ENCODE measurements around the gene ZMYND12. TPM values are rescaled to one million over a fixed set of nuclear protein-coding genes. Genes with fewer than 3 reads are reported as not detected.

Gene ZMYND12
- polyA plus RNA-seq, 1 of the 3 experiments (the other 2 are of a cell fraction): 0.18 TPM

DNA sequence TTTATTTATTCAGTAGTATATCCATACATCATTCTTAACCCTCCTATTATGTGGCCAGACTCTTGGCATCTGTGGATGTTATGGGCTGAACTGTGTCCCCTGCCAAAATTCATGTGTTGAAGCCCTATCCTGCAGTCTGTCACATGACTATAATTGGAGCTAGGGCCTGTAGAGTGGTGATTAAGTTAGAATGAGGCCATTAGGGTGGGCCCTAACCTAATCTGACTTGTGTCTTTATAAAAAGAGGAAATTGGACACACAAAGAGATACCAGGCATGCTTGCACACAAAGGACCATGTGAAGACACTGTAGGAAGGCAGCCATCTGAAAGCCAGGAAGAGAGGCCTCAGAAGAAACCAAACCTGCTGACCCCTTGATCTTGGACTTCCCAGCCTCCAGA, 6.6 kb downstream of the ZMYND12 start:
- Histone ChIP-seq H3K79me2 (ENCODE audit: insufficient read depth) (no peaks in the 10 kb centered on the region), H3K9ac (no peak overlapping the region), H3F3A (replicated peaks; ENCODE audit: insufficient read depth) (no peaks in the 10 kb centered on the region), H3K4me2 (no peak overlapping the region), H3K9me3 (no peaks in the 10 kb centered on the region), H4K20me1 (ENCODE audit: insufficient read depth) (no peaks in the 10 kb centered on the region), H3K36me3 (replicated peaks in 1 of 2; ENCODE audit: control insufficient read depth in 1 of 2, insufficient read depth in 2 of 2, low read length in 1 of 2) (no peaks in the 10 kb centered on the region), H3K4me3 (ENCODE audit: low read depth in 2 of 2, low read length in 1 of 2) (no peak overlapping the region), H3K9me2 (no peaks in the 10 kb centered on the region), H3K27me3 (ENCODE audit: insufficient read depth) (no peaks in the 10 kb centered on the region), H2AFZ (ENCODE audit: low read depth) (no peak overlapping the region), H3K27ac (ENCODE audit: low read depth in 2 of 2, low read length in 1 of 2) (no peak overlapping the region), H3K4me1 (ENCODE audit: control insufficient read depth in 1 of 2, insufficient read depth in 2 of 2, low read depth in 1 of 2, low read length in 1 of 2) (no peaks in the 10 kb centered on the region)
- ChIA-PET CTCF (no interaction called here), POLR2A (no interaction called here)
- TF ChIP-seq RAD21 (IDR thresholded peaks at IDR 0.05; ENCODE audit: low read length): no peak
- no peak for TF ChIP-seq SMC3 (IDR thresholded peaks at IDR 0.05; ENCODE audit: low read depth, low read length)
- no peak for TF ChIP-seq EP300 (IDR thresholded peaks at IDR 0.05; ENCODE audit: borderline replicate concordance in 1 of 2, low read depth in 1 of 2, low read length in 1 of 2)
- TF ChIP-seq MXI1 (IDR thresholded peaks at IDR 0.05; ENCODE audit: low read depth, low read length): no peak
- TF ChIP-seq MEF2A (IDR thresholded peaks at IDR 0.05; ENCODE audit: borderline replicate concordance, low read depth): no peak
- TF ChIP-seq GABPA (IDR thresholded peaks at IDR 0.05; ENCODE audit: low read depth): no peak
- TF ChIP-seq, protein P1, sequence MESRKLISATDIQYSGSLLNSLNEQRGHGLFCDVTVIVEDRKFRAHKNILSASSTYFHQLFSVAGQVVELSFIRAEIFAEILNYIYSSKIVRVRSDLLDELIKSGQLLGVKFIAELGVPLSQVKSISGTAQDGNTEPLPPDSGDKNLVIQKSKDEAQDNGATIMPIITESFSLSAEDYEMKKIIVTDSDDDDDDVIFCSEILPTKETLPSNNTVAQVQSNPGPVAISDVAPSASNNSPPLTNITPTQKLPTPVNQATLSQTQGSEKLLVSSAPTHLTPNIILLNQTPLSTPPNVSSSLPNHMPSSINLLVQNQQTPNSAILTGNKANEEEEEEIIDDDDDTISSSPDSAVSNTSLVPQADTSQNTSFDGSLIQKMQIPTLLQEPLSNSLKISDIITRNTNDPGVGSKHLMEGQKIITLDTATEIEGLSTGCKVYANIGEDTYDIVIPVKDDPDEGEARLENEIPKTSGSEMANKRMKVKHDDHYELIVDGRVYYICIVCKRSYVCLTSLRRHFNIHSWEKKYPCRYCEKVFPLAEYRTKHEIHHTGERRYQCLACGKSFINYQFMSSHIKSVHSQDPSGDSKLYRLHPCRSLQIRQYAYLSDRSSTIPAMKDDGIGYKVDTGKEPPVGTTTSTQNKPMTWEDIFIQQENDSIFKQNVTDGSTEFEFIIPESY (IDR thresholded peaks at IDR 0.05; ENCODE audit: borderline replicate concordance, low read depth): no peak
- TF ChIP-seq, protein P2, sequence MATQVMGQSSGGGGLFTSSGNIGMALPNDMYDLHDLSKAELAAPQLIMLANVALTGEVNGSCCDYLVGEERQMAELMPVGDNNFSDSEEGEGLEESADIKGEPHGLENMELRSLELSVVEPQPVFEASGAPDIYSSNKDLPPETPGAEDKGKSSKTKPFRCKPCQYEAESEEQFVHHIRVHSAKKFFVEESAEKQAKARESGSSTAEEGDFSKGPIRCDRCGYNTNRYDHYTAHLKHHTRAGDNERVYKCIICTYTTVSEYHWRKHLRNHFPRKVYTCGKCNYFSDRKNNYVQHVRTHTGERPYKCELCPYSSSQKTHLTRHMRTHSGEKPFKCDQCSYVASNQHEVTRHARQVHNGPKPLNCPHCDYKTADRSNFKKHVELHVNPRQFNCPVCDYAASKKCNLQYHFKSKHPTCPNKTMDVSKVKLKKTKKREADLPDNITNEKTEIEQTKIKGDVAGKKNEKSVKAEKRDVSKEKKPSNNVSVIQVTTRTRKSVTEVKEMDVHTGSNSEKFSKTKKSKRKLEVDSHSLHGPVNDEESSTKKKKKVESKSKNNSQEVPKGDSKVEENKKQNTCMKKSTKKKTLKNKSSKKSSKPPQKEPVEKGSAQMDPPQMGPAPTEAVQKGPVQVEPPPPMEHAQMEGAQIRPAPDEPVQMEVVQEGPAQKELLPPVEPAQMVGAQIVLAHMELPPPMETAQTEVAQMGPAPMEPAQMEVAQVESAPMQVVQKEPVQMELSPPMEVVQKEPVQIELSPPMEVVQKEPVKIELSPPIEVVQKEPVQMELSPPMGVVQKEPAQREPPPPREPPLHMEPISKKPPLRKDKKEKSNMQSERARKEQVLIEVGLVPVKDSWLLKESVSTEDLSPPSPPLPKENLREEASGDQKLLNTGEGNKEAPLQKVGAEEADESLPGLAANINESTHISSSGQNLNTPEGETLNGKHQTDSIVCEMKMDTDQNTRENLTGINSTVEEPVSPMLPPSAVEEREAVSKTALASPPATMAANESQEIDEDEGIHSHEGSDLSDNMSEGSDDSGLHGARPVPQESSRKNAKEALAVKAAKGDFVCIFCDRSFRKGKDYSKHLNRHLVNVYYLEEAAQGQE (IDR thresholded peaks at IDR 0.05; ENCODE audit: low read depth, low read length): no peak
- TF ChIP-seq, protein P3, sequence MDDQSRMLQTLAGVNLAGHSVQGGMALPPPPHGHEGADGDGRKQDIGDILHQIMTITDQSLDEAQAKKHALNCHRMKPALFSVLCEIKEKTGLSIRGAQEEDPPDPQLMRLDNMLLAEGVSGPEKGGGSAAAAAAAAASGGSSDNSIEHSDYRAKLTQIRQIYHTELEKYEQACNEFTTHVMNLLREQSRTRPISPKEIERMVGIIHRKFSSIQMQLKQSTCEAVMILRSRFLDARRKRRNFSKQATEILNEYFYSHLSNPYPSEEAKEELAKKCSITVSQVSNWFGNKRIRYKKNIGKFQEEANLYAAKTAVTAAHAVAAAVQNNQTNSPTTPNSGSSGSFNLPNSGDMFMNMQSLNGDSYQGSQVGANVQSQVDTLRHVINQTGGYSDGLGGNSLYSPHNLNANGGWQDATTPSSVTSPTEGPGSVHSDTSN (IDR thresholded peaks at IDR 0.05): no peak
- TF ChIP-seq FOXM1 (IDR thresholded peaks at IDR 0.05; ENCODE audit: low read depth): no peak
- TF ChIP-seq NFIC (IDR thresholded peaks at IDR 0.05; ENCODE audit: borderline replicate concordance): no peak
- DNase-seq: no peak

DNA sequence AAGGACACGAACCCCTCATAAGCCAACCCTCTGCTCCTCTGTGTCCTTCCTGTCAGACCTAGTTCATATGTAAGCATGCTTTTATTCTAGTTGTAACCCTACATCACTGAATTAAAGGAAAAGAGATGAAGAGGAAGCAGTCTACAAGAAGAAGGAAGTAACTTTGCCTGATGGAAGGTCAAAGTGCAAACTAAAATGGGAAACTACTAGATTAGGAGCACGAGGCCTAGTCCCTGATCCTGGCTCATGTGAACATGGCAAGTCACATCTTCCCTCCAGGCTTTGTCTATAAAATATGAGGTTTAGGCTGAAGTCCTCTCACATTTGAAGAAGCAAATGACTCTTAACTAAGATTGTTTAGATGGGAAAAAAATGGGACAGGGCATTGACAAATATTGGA, 13.2 kb downstream of the ZMYND12 start:
- no peak overlapping the region for H3K27ac ChIP-seq (ENCODE audit: low read depth in 2 of 2, low read length in 1 of 2)
- 17% methylated on average over 2 of the region's 2 CpGs for WGBS (ENCODE audit: low lambda C conversion rate)
- H3K9me2 ChIP-seq: no peaks in the 10 kb centered on the region
- no peak overlapping the region for H3K4me2 ChIP-seq
- H3K9me3 ChIP-seq: no peaks in the 10 kb centered on the region
- no peaks in the 10 kb centered on the region for H3K36me3 ChIP-seq (replicated peaks in 1 of 2; ENCODE audit: control insufficient read depth in 1 of 2, insufficient read depth in 2 of 2, low read length in 1 of 2)
- H3K9ac ChIP-seq: no peak overlapping the region
- H3F3A ChIP-seq (replicated peaks; ENCODE audit: insufficient read depth): peaks cover 9% of the 10 kb centered on the region
- ChIA-PET CTCF (no interaction called here), POLR2A (no interaction called here)
- no peaks in the 10 kb centered on the region for H4K20me1 ChIP-seq (ENCODE audit: insufficient read depth)
- no peaks in the 10 kb centered on the region for H3K27me3 ChIP-seq (ENCODE audit: insufficient read depth)
- H3K4me1 ChIP-seq (ENCODE audit: control insufficient read depth in 1 of 2, insufficient read depth in 2 of 2, low read depth in 1 of 2, low read length in 1 of 2): no peaks in the 10 kb centered on the region
- no peaks in the 10 kb centered on the region for H3K79me2 ChIP-seq (ENCODE audit: insufficient read depth)
- H2AFZ ChIP-seq (ENCODE audit: low read depth): no peak overlapping the region
- no peak for DNase-seq
- no peak overlapping the region for H3K4me3 ChIP-seq (ENCODE audit: low read depth in 2 of 2, low read length in 1 of 2)
- TF ChIP-seq NFIC (IDR thresholded peaks at IDR 0.05; ENCODE audit: borderline replicate concordance) (no peak), FOXJ3 (CRISPR knock-in tag; IDR thresholded peaks at IDR 0.05) (no peak), FOXM1 (IDR thresholded peaks at IDR 0.05; ENCODE audit: low read depth) (no peak), MEF2A (IDR thresholded peaks at IDR 0.05; ENCODE audit: borderline replicate concordance, low read depth) (no peak), GABPA (IDR thresholded peaks at IDR 0.05; ENCODE audit: low read depth) (no peak), FOSL2 (IDR thresholded peaks at IDR 0.05; ENCODE audit: borderline replicate concordance, low read depth) (no peak), SMC3 (IDR thresholded peaks at IDR 0.05; ENCODE audit: low read depth, low read length) (no peak), RCOR1 (IDR thresholded peaks at IDR 0.05; ENCODE audit: low read length) (no peak), GATA2 (CRISPR knock-in tag; IDR thresholded peaks at IDR 0.05) (no peak), POLR2AphosphoS5 (IDR thresholded peaks at IDR 0.05; ENCODE audit: low read depth, low read length) (no peak)
- TF ChIP-seq, protein P4, sequence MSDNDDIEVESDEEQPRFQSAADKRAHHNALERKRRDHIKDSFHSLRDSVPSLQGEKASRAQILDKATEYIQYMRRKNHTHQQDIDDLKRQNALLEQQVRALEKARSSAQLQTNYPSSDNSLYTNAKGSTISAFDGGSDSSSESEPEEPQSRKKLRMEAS (IDR thresholded peaks at IDR 0.05; ENCODE audit: low read depth): no peak
- TF ChIP-seq, protein P5, sequence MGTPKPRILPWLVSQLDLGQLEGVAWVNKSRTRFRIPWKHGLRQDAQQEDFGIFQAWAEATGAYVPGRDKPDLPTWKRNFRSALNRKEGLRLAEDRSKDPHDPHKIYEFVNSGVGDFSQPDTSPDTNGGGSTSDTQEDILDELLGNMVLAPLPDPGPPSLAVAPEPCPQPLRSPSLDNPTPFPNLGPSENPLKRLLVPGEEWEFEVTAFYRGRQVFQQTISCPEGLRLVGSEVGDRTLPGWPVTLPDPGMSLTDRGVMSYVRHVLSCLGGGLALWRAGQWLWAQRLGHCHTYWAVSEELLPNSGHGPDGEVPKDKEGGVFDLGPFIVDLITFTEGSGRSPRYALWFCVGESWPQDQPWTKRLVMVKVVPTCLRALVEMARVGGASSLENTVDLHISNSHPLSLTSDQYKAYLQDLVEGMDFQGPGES (IDR thresholded peaks at IDR 0.05; ENCODE audit: low read depth, low read length): no peak
- TF ChIP-seq, protein P6, sequence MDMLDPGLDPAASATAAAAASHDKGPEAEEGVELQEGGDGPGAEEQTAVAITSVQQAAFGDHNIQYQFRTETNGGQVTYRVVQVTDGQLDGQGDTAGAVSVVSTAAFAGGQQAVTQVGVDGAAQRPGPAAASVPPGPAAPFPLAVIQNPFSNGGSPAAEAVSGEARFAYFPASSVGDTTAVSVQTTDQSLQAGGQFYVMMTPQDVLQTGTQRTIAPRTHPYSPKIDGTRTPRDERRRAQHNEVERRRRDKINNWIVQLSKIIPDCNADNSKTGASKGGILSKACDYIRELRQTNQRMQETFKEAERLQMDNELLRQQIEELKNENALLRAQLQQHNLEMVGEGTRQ (IDR thresholded peaks at IDR 0.05; ENCODE audit: borderline replicate concordance, low read depth, low read length): no peak

All from SK-N-SH (cell line).